HG02759 (cell line): ENCODE data around the gene CACNA2D1.
"Not testable (repeated sequence)": the region's sequence is repeated elsewhere in the genome, so short reads cannot be mapped to it uniquely, and the experiment has no call there.

Source experiments
- ATAC-seq: cut with Tn5 transposase; IDR thresholded peaks from one replicate; pipeline ENCODE4 v1.9.1; 2021; ENCODE audit warnings: mild to moderate bottlenecking, moderate library complexity; ENCODE audit not compliant: unreplicated experiment

Gene CACNA2D1

GRCh38 chr7:82393840-82394220, 49.7 kb downstream of the CACNA2D1 start:
- ATAC-seq = no peak

GRCh38 chr7:82393076-82393839, 50.3 kb downstream of the CACNA2D1 start:
- no peak for ATAC-seq

GRCh38 chr7:82390936-82391335, 52.6 kb downstream of the CACNA2D1 start:
- ATAC-seq = no peak

- ATAC-seq = no peak
These were observed 53.7 kb downstream of the CACNA2D1 start for GRCh38 chr7:82389876-82390275.

- no peak for ATAC-seq
These were observed 55.4 kb downstream of the CACNA2D1 start for GRCh38 chr7:82388138-82388537.

GRCh38 chr7:82386571-82386970, 57.0 kb downstream of the CACNA2D1 start:
- not testable (repeated sequence) for ATAC-seq

GRCh38 chr7:82384779-82385178, 58.8 kb downstream of the CACNA2D1 start:
- ATAC-seq = no peak

- no peak for ATAC-seq
These were observed 59.5 kb downstream of the CACNA2D1 start for GRCh38 chr7:82384051-82384464.

- no peak for ATAC-seq
These were observed 61.3 kb downstream of the CACNA2D1 start for GRCh38 chr7:82382276-82382675.

- no peak for ATAC-seq
These were observed 66.8 kb downstream of the CACNA2D1 start for GRCh38 chr7:82376739-82377138.

GRCh38 chr7:82375713-82376112, 67.9 kb downstream of the CACNA2D1 start:
- ATAC-seq = no peak

- ATAC-seq = no peak
These were observed 68.4 kb downstream of the CACNA2D1 start for GRCh38 chr7:82375129-82375528.

- no peak for ATAC-seq
These were observed 69.5 kb downstream of the CACNA2D1 start for GRCh38 chr7:82373926-82374635.

- ATAC-seq = no peak
These were observed 78.9 kb downstream of the CACNA2D1 start for GRCh38 chr7:82364671-82365070.

GRCh38 chr7:82364048-82364447, 79.5 kb downstream of the CACNA2D1 start:
- no peak for ATAC-seq

- ATAC-seq = no peak
These were observed 81.4 kb downstream of the CACNA2D1 start for GRCh38 chr7:82362129-82362706.

GRCh38 chr7:82360591-82361368, 82.8 kb downstream of the CACNA2D1 start:
- ATAC-seq = no peak

GRCh38 chr7:82359426-82359825, 84.2 kb downstream of the CACNA2D1 start:
- no peak for ATAC-seq

- no peak for ATAC-seq
These were observed 84.7 kb downstream of the CACNA2D1 start for GRCh38 chr7:82358923-82359322.

- no peak for ATAC-seq
These were observed 85.5 kb downstream of the CACNA2D1 start for GRCh38 chr7:82358009-82358578.

GRCh38 chr7:82348251-82348650, 95.3 kb downstream of the CACNA2D1 start:
- ATAC-seq = no peak
